ENCODE data around the gene FSTL4. TPM values are rescaled to one million over a fixed set of nuclear protein-coding genes. Genes with fewer than 3 reads are reported as not detected.

The FSTL4 gene
- polyA plus RNA-seq, 2 donors, result 0.67 to 2.1 TPM

DNA sequence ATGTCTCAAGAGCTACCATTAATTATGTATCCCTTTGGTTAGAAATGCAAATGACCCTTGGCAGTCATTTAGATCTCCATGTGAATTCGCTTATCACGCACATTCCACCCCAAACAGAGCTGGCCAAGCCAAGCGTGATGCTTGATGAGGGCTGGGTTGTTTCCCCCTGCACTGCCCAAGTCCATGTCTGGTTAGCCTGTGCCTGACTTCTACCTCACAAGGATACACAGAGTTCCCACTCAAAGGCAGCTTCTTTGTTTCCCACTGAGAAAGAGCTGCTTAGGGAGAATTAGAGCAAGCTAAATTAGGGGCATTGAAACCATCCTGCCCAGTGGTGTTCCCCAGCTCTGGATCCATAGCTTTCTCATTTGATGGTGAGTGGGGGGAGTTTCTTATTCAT lies 87.2 kb downstream of the FSTL4 start:
- WGBS, 2 donors, result 93 to 95% methylated on average over 3 of the region's 3 CpGs
- no peak overlapping the region for H3K4me3 ChIP-seq (ENCODE audit: low read depth in 1 of 2, low read length in 2 of 2)
- H3K27ac ChIP-seq (ENCODE audit: low read depth in 2 of 2, low read length in 1 of 2), result no peak overlapping the region

GRCh38 chr5:133524666-133525065 lies 87.7 kb downstream of the FSTL4 start:
- Histone ChIP-seq H3K9me3 (ENCODE audit: control insufficient read depth in 2 of 2, insufficient read depth in 1 of 2, low read depth in 1 of 2, low read length in 1 of 2) (no peaks in the 10 kb centered on the region), H3K4me1 (ENCODE audit: control insufficient read depth in 2 of 2, insufficient read depth in 2 of 2, low read length in 1 of 2) (no peaks in the 10 kb centered on the region), H3K4me3 (ENCODE audit: low read depth in 1 of 2, low read length in 2 of 2) (no peak overlapping the region), H3K36me3 (ENCODE audit: control insufficient read depth in 2 of 2, insufficient read depth in 2 of 2, low read length in 1 of 2) (no peaks in the 10 kb centered on the region), H3K27ac (ENCODE audit: low read depth in 2 of 2, low read length in 1 of 2) (no peak overlapping the region), H3K27me3 (ENCODE audit: control insufficient read depth in 1 of 2, insufficient read depth in 2 of 2, low read length in 2 of 2) (no peaks in the 10 kb centered on the region)
- 90 to 94% methylated on average over 4 of the region's 4 CpGs for WGBS, 2 donors

More for the DNA sequence above, 87.2 kb downstream of the FSTL4 start:
- no peaks in the 10 kb centered on the region for H3K36me3 ChIP-seq (ENCODE audit: control insufficient read depth in 2 of 2, insufficient read depth in 2 of 2, low read length in 1 of 2)
- H3K27me3 ChIP-seq (ENCODE audit: control insufficient read depth in 1 of 2, insufficient read depth in 2 of 2, low read length in 2 of 2), result no peaks in the 10 kb centered on the region
- no peaks in the 10 kb centered on the region for H3K4me1 ChIP-seq (ENCODE audit: control insufficient read depth in 2 of 2, insufficient read depth in 2 of 2, low read length in 1 of 2)
- no peaks in the 10 kb centered on the region for H3K9me3 ChIP-seq (ENCODE audit: control insufficient read depth in 2 of 2, insufficient read depth in 1 of 2, low read depth in 1 of 2, low read length in 1 of 2)

GRCh38 chr5:133523961-133524586 lies 88.3 kb downstream of the FSTL4 start:
- H3K4me3 ChIP-seq (ENCODE audit: low read depth in 1 of 2, low read length in 2 of 2), result no peak overlapping the region
- no peaks in the 10 kb centered on the region for H3K4me1 ChIP-seq (ENCODE audit: control insufficient read depth in 2 of 2, insufficient read depth in 2 of 2, low read length in 1 of 2)
- no peaks in the 10 kb centered on the region for H3K36me3 ChIP-seq (ENCODE audit: control insufficient read depth in 2 of 2, insufficient read depth in 2 of 2, low read length in 1 of 2)
- 86% methylated on average over 12 of the region's 12 CpGs for WGBS, 2 donors
- H3K27ac ChIP-seq (ENCODE audit: low read depth in 2 of 2, low read length in 1 of 2), result no peak overlapping the region
- no peaks in the 10 kb centered on the region for H3K9me3 ChIP-seq (ENCODE audit: control insufficient read depth in 2 of 2, insufficient read depth in 1 of 2, low read depth in 1 of 2, low read length in 1 of 2)
- H3K27me3 ChIP-seq (ENCODE audit: control insufficient read depth in 1 of 2, insufficient read depth in 2 of 2, low read length in 2 of 2), result no peaks in the 10 kb centered on the region

DNA sequence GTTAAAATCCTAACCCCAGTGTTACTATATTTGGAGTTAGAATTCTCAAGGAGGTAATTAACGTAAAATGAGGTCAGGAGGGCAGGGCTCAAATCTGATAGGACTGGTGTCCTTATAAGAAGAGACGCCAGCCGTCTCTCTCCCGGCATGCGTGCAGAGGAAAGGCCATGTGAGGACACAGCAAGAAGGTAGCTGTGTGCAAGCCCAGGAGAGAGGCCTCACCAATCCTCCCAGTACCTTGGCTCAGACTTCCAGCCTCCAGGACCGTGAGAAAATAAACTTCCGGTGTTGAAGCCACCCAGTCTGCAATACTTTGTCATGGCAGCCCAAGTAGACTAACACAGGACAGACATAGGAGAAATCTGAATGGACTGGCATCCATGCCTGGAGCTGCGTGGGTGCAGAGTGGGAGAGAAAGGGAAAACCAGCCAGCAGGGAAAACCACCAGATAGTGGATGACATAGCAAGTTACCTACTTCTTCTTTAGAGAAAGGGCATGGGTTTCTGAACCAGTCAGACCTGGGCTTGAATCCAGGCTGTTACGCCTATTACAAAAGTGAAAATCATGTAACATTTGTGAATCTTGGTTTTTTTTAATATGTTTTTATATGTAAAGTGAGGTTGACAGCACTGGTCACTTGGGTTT lies 89.2 kb downstream of the FSTL4 start:
- H3K27ac ChIP-seq (ENCODE audit: low read depth in 2 of 2, low read length in 1 of 2), result no peak overlapping the region
- H3K36me3 ChIP-seq (ENCODE audit: control insufficient read depth in 2 of 2, insufficient read depth in 2 of 2, low read length in 1 of 2), result no peaks in the 10 kb centered on the region
- WGBS, 2 donors, result 69 to 88% methylated on average over 9 of the region's 9 CpGs
- H3K27me3 ChIP-seq (ENCODE audit: control insufficient read depth in 1 of 2, insufficient read depth in 2 of 2, low read length in 2 of 2), result no peaks in the 10 kb centered on the region
- no peak overlapping the region for H3K4me3 ChIP-seq (ENCODE audit: low read depth in 1 of 2, low read length in 2 of 2)
- H3K9me3 ChIP-seq (ENCODE audit: control insufficient read depth in 2 of 2, insufficient read depth in 1 of 2, low read depth in 1 of 2, low read length in 1 of 2), result no peaks in the 10 kb centered on the region
- H3K4me1 ChIP-seq (ENCODE audit: control insufficient read depth in 2 of 2, insufficient read depth in 2 of 2, low read length in 1 of 2), result no peaks in the 10 kb centered on the region

- no peak overlapping the region for H3K4me3 ChIP-seq (ENCODE audit: low read depth in 1 of 2, low read length in 2 of 2)
- WGBS, 2 donors, result 90 to 91% methylated on average over 2 of the region's 2 CpGs
- no peak overlapping the region for H3K27ac ChIP-seq (ENCODE audit: low read depth in 2 of 2, low read length in 1 of 2)
- H3K36me3 ChIP-seq (ENCODE audit: control insufficient read depth in 2 of 2, insufficient read depth in 2 of 2, low read length in 1 of 2), result no peaks in the 10 kb centered on the region
- H3K4me1 ChIP-seq (ENCODE audit: control insufficient read depth in 2 of 2, insufficient read depth in 2 of 2, low read length in 1 of 2), result no peaks in the 10 kb centered on the region
- H3K9me3 ChIP-seq (ENCODE audit: control insufficient read depth in 2 of 2, insufficient read depth in 1 of 2, low read depth in 1 of 2, low read length in 1 of 2), result no peaks in the 10 kb centered on the region
- H3K27me3 ChIP-seq (ENCODE audit: control insufficient read depth in 1 of 2, insufficient read depth in 2 of 2, low read length in 2 of 2), result no peaks in the 10 kb centered on the region
Observed at GRCh38 chr5:133521801-133522200, 90.5 kb downstream of the FSTL4 start.

GRCh38 chr5:133520991-133521706 lies 91.2 kb downstream of the FSTL4 start:
- Histone ChIP-seq H3K4me3 (ENCODE audit: low read depth in 1 of 2, low read length in 2 of 2) (no peak overlapping the region), H3K4me1 (ENCODE audit: control insufficient read depth in 2 of 2, insufficient read depth in 2 of 2, low read length in 1 of 2) (no peaks in the 10 kb centered on the region), H3K9me3 (ENCODE audit: control insufficient read depth in 2 of 2, insufficient read depth in 1 of 2, low read depth in 1 of 2, low read length in 1 of 2) (no peaks in the 10 kb centered on the region), H3K27me3 (ENCODE audit: control insufficient read depth in 1 of 2, insufficient read depth in 2 of 2, low read length in 2 of 2) (no peaks in the 10 kb centered on the region), H3K27ac (ENCODE audit: low read depth in 2 of 2, low read length in 1 of 2) (no peak overlapping the region), H3K36me3 (ENCODE audit: control insufficient read depth in 2 of 2, insufficient read depth in 2 of 2, low read length in 1 of 2) (no peaks in the 10 kb centered on the region)
- 46 to 55% methylated on average over 2 of the region's 2 CpGs for WGBS, 2 donors

GRCh38 chr5:133520062-133520461 lies 92.3 kb downstream of the FSTL4 start:
- no peaks in the 10 kb centered on the region for H3K27me3 ChIP-seq (ENCODE audit: control insufficient read depth in 1 of 2, insufficient read depth in 2 of 2, low read length in 2 of 2)
- WGBS, 2 donors, result 65 to 66% methylated on average over 4 of the region's 4 CpGs
- H3K4me3 ChIP-seq (ENCODE audit: low read depth in 1 of 2, low read length in 2 of 2), result no peak overlapping the region
- H3K36me3 ChIP-seq (ENCODE audit: control insufficient read depth in 2 of 2, insufficient read depth in 2 of 2, low read length in 1 of 2), result no peaks in the 10 kb centered on the region
- H3K9me3 ChIP-seq (ENCODE audit: control insufficient read depth in 2 of 2, insufficient read depth in 1 of 2, low read depth in 1 of 2, low read length in 1 of 2), result no peaks in the 10 kb centered on the region
- H3K27ac ChIP-seq (ENCODE audit: low read depth in 2 of 2, low read length in 1 of 2), result no peak overlapping the region
- H3K4me1 ChIP-seq (ENCODE audit: control insufficient read depth in 2 of 2, insufficient read depth in 2 of 2, low read length in 1 of 2), result no peaks in the 10 kb centered on the region

- H3K4me1 ChIP-seq (ENCODE audit: control insufficient read depth in 2 of 2, insufficient read depth in 2 of 2, low read length in 1 of 2), result no peaks in the 10 kb centered on the region
- WGBS, 2 donors, result 84 to 89% methylated on average over 8 of the region's 8 CpGs
- no peaks in the 10 kb centered on the region for H3K9me3 ChIP-seq (ENCODE audit: control insufficient read depth in 2 of 2, insufficient read depth in 1 of 2, low read depth in 1 of 2, low read length in 1 of 2)
- H3K27me3 ChIP-seq (ENCODE audit: control insufficient read depth in 1 of 2, insufficient read depth in 2 of 2, low read length in 2 of 2), result no peaks in the 10 kb centered on the region
- H3K4me3 ChIP-seq (ENCODE audit: low read depth in 1 of 2, low read length in 2 of 2), result no peak overlapping the region
- H3K27ac ChIP-seq (ENCODE audit: low read depth in 2 of 2, low read length in 1 of 2), result no peak overlapping the region
- no peaks in the 10 kb centered on the region for H3K36me3 ChIP-seq (ENCODE audit: control insufficient read depth in 2 of 2, insufficient read depth in 2 of 2, low read length in 1 of 2)
Observed at GRCh38 chr5:133519191-133519590, 93.2 kb downstream of the FSTL4 start.

DNA sequence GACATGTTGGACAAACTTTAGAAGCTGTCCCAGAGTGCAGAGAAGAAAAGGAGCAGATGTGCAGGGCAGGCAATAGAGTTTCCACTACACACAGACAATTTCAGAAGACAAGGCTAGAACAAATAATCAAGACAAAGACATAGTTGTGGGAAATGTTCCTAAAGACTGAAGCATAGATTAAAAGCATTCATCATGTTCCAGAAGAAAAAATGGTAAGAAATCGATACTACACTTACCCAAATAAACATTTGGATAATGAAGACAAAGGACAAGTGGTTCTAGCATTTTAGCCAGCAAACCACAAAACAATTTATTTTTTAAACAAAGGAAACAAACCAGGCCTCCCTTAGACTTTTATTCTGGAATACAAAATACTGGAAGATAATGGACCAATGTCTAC lies 97.9 kb downstream of the FSTL4 start:
- WGBS, 2 donors, result 32 to 39% methylated on average over 1 of the region's 1 CpG
- Histone ChIP-seq H3K36me3 (ENCODE audit: control insufficient read depth in 2 of 2, insufficient read depth in 2 of 2, low read length in 1 of 2) (no peaks in the 10 kb centered on the region), H3K27ac (ENCODE audit: low read depth in 2 of 2, low read length in 1 of 2) (no peak overlapping the region), H3K4me3 (ENCODE audit: low read depth in 1 of 2, low read length in 2 of 2) (no peak overlapping the region), H3K4me1 (ENCODE audit: control insufficient read depth in 2 of 2, insufficient read depth in 2 of 2, low read length in 1 of 2) (no peaks in the 10 kb centered on the region), H3K9me3 (ENCODE audit: control insufficient read depth in 2 of 2, insufficient read depth in 1 of 2, low read depth in 1 of 2, low read length in 1 of 2) (no peaks in the 10 kb centered on the region), H3K27me3 (ENCODE audit: control insufficient read depth in 1 of 2, insufficient read depth in 2 of 2, low read length in 2 of 2) (no peaks in the 10 kb centered on the region)
